GM18861 (cell line): ENCODE data around the gene RABIF.
"Not testable (repeated sequence)": the region's sequence is repeated elsewhere in the genome, so short reads cannot be mapped to it uniquely, and the experiment has no call there.

Experiments used
- ATAC-seq: cut with Tn5 transposase; IDR thresholded peaks from one replicate; pipeline ENCODE4 v1.9.1; 2021; ENCODE audit not compliant: unreplicated experiment

The RABIF gene

GRCh38 chr1:202835548-202836072 is 53.3 kb downstream of the RABIF start:
- no peak for ATAC-seq

DNA sequence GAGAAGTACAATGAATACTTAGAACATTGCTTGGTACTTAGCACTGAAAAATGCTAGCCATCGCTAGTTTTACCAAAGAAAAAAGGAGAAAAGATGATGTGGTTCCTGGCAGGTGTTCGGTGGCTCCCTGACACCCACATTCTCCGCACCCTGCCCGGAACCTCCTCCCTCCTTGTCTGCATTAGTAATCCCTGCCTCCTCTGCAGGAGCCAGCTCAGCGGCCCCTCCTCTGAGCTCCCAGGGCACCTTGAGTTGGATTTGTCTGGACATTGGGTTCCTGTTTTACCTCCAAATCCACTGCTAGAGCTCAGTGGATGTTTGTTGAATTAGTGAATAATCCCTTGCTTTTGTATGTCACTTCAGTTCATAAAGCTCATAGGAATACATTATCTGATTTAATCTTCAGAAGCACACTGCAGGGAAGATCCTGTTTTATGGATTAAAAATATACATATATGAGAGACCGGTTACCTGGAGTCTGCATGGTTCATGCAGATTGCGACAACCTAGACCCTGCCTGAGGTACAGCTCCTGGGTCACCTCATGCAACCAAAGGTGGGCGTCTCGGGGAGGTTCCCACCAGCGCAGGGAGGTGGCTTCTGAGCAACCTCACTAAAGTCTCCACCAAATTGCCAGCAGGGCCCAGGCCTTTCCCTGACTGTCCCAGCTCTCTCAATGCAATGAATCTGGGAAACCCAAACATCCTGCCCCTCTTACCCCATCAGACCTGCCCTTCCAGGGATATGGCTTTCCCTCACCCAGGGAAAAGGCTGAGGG is 54.0 kb downstream of the RABIF start:
- no peak for ATAC-seq

- no peak for ATAC-seq
These were observed 57.0 kb downstream of the RABIF start for GRCh38 chr1:202831906-202832305.

DNA sequence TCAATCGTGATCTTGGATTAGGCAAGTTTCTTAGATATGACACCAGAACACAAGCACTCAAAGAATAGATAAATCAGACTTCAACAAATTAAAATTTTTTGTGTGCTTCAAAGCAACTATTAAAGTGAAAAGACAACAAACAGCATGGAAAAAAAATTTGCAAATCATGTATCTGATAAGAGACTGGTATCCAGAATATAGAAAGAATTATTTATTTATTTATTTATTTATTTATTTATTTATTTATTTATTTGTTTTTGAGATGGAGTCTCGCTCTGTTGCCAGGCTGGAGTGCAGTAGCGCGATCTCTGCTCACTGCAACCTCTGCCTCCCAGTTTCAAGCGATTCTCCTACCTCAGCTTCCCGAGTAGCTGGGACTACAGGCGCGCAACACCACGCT is 59.7 kb downstream of the RABIF start:
- ATAC-seq, result not testable (repeated sequence)
